HS-27A (cell line): Measurements from ENCODE around the gene SH3D19.
A peak's percentile ranks its signal among the peaks of the same experiment; 100 is the strongest.

Experiments
- DNase-seq: peaks from one replicate; pipeline ENCODE4 v3.0.0-alpha.2; 2012; ENCODE audit warnings: low read depth, missing footprints

SH3D19 gene, protein sequence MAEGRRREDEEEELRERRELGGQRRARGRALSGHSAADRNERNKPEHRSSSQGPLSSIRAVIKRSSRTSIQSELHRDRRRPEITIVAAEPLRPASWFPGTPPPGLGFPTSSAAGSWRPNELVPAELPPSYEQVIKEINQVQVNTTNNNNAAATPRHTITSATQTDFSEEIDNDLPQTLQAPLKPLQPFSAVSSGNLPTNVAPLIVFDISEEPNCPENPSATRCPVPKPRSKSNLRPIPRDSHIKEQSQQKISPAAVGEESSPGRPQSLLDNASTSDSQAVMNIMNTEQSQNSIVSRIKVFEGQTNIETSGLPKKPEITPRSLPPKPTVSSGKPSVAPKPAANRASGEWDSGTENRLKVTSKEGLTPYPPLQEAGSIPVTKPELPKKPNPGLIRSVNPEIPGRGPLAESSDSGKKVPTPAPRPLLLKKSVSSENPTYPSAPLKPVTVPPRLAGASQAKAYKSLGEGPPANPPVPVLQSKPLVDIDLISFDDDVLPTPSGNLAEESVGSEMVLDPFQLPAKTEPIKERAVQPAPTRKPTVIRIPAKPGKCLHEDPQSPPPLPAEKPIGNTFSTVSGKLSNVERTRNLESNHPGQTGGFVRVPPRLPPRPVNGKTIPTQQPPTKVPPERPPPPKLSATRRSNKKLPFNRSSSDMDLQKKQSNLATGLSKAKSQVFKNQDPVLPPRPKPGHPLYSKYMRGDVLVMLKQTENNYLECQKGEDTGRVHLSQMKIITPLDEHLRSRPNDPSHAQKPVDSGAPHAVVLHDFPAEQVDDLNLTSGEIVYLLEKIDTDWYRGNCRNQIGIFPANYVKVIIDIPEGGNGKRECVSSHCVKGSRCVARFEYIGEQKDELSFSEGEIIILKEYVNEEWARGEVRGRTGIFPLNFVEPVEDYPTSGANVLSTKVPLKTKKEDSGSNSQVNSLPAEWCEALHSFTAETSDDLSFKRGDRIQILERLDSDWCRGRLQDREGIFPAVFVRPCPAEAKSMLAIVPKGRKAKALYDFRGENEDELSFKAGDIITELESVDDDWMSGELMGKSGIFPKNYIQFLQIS

DNA sequence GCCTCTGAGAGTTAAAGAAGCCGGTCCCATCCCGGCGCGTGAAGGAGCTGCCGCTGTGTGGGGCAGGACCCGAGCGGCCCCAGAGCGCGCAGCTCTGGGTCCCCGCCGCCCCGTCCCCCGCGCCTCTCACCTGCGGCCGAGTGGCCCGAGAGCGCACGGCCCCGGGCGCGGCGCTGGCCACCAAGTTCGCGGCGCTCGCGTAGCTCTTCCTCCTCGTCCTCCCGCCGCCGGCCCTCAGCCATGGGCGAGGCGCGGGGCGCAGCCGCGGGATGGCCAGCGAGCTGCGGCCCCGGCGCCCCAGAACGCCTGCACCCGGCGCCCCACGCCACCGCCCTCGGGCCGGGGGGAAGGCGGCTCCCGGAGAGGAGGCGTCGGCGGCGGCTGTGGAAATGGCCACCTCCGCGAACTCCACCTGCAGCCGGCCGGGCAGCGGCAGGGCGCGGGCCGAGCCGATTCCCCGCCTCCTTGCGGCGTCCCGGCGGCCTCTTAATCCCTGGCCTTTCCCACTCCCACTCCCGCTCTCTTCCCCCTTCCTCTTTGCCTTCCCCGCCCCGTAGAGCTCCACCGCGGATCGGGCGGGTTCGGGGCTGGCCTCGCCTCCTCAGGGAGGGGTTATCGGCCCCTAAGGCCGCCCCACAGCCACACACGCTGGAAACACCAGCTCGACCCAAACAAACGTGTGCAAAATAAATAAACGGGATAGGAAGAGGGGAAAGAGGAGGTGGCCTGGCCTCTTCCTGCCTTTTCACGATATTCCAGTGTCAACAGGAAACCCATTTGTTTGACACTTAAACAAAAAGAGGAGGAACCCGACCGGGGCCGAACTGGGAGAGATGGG lies at the start of gene SH3D19:
Gene SH3D19 (minus strand): TSS at position 495 of the 838 bp plus-strand sequence. CDS start 253 bp downstream, at position 242.
- DNase-seq = peak; percentile 45

DNA sequence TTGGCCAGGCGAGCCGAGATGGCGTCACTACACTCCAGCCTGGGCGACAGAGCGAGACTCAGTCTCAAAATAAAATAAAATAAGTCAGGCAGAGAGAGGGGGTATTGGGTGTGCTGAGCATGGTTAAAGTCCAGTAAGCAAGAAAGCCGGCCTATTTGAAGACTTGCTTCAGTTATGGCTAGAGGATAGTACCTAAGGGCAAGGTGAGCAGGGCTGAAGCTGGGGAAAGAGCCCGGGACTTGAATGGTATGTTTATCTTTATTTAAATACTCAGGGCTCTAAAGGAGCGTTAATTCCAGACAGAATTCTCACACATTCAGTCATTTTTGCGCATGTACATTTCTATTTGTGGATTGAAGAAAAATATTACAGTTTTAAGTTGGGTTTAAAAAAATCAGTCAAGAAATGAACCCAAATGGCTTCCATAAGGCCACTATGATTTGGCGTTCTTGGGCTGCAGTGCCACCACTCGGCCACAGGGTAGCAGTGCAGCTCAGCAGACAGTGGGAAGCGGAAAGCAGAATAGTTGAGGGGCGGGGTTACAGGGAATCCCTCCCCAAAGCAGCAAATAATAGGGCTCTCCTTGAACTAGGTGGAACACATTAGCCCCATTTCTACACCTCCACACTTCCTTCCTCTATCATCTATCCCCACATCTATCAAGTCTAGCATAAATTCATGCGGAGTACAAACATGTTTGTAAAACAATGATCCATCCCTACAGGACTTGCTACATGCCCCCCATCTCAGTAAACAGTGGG lies 37.2 kb upstream of the SH3D19 start:
- DNase-seq = peak; percentile 73

DNA sequence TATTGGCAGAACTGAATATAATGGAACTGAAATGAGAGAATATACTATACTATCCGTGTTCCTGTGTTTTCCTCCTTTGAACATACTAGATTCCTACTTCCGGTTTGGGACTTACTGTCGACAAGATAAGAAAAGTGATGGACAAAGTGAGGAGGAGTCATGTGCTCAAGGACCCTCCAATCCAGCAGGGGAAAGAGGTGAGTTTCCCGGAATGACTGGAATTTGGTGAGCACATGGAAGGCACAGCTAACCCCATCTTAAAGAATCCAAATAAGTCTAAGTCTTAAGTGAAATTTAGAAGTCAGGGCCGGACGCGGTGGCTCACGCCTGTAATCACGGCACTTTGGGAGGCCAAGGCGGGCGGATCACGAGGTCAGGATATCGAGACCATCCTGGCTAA lies 36.6 kb upstream of the SH3D19 start:
- DNase-seq = no peak

DNA sequence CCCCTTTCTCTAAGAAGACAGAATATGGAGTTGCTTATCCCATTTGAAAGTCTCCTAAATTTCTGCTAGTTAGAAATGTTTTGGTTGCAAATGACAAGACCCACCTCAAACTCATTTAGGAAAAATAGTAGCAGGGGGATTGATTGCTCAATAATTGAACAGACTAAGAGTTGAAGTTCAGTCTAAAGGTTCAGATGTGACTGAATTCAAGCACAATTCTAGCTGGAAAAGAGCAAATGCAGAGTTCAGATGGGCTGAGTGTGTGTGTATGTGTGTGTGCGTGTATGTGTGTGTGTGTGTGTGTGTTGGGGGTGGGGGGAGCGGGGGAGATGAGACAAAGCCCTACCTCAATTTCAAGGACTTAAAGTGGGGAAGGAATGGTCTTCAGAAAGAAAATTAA lies 35.7 kb upstream of the SH3D19 start:
- DNase-seq = no peak

DNA sequence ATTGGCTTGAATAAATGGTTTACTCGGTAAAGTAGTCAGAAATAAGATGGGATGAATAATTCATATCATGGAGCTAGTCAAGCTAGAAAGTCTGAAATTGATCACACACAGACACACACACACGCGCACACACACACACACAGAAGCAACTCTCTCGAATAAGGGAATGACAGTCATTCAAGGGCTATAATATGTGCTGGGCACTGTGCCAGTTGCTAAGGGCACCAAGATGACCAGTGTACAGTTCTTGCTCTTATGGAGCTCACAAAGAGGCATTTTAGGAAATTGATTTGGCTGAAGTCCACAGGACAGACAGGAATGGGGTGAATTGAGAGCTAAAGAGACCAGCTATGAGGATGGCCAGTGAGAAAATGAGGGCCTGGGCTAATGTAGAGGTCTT lies 34.2 kb upstream of the SH3D19 start:
- no peak for DNase-seq

DNA sequence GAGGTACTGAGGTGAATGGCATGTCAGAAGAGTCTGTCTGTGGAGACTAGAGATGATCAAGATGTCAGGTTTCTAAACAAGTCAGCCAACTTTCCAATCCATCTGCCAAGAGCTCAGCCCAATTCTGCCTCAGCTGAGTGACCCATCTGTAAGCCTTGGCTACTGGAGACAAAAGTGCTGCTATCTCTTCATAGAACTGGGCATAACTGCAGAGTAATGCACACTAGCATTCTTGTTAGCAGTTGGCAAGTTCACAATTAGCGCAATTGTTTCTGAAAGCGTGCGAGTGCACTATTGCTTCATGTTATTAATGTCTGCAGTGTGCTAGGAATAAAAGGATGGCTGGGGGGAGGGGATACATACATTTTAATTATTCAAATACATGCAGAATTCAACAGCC lies 32.9 kb upstream of the SH3D19 start:
- DNase-seq = no peak

DNA sequence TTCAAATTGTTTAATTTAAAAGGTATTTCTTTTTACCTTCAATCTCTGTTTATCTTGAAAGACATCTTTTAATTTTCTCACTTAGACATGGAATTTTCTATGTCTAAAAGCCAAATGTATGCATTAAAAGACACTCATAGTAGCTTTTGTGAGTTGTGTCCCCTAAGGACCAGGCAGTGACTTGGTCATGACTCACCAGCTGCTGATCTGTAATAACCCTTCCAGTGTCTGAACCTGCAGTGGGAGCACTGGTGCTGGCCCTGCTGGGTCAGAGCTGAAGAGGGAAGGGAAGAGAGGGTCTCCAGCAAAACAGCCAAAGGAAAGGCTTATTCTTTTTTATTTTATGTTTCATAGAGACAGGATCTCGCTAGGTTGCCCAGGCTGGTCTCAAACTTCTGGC lies 31.1 kb upstream of the SH3D19 start:
- DNase-seq = no peak

DNA sequence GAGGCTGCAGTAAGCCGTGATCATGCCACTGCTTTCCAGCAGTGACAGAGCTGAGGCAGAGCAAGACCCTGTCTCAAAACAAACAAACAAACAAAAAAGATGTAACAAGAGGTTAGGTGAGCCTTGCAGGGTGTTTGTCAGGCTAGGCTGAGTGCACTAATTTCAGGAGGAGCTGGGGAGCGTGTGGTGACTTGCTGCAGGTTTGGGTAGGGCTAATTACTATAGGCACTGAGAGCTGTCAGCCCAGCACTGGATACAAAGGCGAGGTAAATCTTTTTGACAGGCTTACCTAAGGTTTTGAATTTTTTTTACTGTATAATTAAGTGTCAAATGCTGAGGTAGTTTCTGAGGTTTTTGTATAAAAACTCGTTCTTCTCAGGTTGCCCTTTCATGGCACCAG lies 29.8 kb upstream of the SH3D19 start:
- DNase-seq = no peak

DNA sequence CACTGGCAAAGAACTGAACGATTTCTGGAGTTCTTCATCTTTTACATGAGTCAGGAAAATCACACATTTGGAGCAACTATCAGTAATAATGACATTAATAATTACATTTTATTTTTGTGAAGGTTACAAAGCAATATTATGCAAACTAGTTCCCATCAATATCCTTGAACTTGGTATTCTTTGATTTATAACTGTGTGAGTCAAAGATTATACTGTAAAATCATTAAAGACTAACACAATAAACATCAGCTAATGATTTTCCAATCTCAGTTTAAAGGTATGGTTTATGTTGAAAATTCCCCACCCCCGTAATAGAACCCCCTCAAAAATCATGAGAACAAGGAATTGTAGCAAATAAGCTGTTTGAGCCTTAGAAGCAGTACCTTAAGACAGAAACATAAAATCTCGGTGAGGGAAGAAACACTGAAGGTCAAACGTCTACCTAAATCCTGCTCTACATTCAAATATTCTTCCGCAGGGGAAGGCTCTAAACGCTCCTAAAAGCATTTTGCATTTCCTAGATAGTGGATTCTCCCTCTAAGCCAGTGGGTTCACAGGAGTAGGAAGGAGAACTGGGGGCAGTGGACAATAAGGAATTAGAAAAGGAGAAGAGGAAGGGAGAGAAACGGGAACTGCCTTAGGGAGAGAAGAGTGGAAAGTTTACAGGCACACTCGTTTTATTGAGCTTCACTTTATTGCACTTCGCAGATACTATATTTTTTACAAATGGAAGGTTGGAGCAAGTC lies 22.3 kb upstream of the SH3D19 start:
- no peak for DNase-seq

DNA sequence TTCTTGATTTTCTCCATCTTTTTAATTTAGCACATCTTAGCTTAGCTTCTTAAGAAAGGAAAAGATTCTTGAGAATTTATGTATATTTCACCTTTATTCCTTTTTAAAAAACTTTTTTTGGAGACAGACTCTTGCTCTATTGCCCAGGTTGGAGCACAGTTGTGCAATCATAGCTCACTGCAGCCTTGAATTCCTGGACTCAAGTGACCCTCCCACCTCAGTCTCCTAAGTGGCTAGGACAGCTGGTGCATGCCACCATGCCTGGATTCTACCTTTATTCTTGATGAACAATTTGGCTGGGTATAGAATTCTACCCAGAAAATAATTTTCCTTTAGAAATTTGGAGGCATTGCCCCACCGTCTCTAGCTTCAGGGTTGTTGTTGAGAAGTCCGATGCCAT lies 19.5 kb upstream of the SH3D19 start:
- DNase-seq = no peak

DNA sequence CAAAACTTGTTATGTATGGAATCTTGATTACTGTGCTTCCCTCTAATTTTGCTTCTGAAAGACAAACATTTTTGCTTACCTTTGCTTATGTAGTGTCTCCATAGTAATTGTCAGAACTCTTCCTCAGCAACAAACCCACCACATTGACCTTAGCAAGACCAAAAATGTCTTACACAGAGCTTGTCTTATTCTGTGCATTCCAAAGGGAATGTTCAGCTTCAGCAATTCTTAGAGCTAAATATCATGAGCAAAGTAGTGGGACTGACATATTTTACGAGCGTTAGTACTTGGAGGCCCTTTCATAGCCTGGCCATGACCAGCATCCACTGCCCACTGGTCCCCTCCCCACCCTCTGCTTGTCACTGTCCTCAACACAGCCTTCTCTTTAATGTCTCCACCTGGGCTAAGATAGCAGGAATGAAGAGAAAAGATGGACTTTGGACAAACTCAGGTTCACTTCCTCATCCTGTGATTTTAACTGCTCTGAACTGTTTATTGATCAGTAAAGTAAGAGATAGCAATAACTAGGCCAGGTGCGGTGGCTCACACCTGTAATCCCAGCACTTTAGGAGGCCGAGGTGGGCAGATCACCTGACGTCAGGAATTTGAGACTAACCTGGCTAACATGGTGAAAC lies 15.5 kb upstream of the SH3D19 start:
- no peak for DNase-seq

DNA sequence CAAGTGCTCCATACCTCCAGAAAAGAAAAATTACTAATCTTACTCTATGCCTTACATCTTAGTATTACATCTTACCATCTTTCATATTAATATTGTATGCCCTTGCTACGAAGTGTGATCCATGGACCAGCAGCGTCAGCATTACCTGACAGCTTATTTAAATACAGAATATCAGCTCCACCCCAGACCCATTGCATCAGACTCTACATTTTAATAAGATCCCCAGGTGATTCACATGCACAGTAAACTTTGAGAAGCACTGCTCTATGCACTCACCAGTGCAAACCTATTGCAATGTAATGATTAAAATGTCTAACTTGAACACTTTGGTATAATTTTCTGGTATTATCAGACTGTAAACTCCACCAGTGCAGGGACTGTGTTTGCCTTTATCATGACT lies 14.1 kb upstream of the SH3D19 start:
- no peak for DNase-seq

DNA sequence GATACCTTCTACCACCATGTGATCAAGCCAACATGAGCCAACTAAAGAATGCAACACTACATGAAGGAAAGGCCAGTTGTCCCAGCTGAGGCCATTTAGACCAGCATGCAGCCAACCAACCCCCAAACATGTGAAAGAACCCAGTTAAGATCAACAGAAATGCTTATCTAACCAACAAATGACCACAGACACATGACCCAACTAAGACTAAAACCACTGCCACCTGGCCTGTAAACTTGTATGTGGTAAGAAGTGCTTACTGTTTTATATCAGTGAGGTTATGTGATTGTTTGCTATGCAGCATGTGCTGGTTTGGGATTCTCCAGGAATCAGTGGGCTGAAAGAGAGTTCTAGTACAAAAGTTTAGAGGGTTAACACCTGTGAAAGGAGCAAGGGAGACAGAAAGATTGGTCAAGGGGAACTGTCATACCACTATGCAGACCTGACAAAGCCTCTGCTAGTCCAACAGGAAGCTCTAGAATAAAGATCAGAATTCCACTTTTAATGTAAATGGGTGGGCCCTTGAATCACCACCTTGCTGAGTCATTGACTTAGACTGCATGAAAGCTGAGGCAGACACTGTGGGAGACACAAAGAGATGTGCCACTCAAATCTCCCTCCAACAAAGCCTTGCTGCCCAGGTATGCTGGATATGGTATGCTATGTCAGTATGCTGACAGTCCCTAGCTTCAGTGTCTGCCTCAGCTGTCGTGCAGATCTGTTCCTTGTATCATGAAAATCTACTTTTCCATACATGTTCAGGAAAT lies 6.1 kb upstream of the SH3D19 start:
- peak; percentile 23 for DNase-seq

DNA sequence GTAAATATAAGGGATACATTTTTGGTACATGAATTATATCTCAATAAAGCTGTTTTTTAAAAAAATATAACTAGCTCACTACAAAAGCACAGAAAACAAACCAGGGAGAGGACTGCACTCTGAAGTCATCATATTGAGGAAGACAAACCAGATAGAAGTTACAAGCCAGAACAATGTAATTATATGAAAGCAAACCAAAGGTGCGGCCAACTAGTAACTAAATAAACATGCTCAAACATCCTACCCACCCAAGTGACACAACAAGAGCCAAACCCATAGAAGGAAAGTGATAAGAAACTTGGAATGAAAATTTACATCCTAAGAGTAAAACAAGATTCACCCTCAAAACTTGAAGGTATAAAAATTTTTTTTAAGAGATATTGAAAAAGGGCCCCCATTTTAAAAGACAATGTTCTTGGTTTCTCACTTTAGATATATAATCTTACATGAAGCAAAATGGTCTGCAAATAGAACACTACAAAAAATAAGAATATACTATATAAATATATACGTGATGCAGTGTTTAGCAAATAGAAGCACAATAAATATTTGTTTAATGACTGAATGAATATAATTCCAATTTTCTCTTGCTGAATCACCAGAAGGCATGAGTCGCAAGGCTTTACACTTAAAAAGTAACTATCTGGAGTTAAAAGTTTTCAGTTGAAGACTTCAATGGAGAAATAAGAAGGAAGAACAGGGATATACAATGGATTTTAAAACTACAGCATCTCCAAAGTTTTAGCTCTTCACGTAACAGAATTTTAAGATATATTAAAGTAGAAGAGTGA lies 4.0 kb upstream of the SH3D19 start:
- DNase-seq = no peak

DNA sequence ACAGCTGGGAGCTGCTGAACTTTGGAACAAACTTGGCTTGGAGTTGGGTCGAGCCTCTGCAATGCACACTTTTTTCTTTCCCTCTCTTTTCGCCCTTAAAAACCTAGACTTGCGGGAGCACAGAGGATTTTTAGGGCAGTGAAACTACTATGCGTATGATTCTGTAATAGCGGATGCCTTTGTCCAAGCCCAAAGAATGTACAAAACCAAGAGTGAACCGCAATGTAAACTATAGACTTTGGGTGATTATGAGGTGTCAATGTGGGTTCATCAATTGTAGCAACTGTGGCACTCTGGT lies 493 bp upstream of the SH3D19 start:
- no peak for DNase-seq

DNA sequence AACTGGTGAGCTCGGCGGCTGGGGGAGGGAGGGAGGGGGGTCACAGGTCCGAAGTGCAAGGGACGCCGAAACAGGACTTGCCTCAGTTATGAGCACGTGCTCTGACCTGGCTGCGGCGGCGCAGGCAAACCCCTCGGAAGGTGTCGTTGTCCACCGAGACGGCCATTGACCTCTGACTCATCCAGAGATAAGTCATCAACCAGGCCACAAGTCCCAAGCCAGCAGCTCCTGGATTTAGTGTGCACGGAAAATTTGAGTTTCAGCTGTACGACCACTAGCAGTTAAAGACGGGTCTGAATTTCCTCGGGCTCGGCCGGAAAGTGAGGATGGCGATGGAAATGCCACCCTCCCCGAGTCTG lies 674 bp downstream of the SH3D19 start:
- peak; percentile 40 for DNase-seq

DNA sequence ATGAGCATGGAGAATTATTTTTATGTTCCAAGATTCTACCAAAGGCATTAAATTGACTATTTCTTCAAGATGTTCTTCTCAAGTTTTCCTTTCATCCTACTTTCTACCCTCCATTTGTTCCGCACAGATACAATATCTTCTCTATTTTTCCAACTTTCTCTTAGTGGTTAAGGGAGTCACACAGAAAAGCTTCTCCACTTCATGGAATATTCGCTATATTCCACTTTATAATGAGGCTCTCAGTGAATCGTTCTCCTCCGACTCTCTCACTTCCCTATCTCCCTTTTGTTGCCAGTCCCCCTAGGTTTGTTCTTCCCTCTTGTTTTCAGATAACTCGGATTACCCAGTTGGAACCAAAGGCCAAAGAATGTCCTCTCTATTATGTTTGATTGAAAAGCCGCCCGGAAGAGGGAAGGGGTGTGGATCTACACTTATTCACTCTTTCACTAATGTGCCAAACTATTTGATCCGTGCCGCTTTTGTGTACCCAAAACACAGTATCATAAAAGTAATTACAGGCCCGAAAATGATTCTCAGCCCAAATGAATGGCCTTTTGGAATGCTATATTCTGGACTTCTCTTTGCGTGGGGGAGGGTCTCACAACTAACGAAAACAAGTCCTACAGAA lies 1.2 kb downstream of the SH3D19 start:
- DNase-seq = no peak

DNA sequence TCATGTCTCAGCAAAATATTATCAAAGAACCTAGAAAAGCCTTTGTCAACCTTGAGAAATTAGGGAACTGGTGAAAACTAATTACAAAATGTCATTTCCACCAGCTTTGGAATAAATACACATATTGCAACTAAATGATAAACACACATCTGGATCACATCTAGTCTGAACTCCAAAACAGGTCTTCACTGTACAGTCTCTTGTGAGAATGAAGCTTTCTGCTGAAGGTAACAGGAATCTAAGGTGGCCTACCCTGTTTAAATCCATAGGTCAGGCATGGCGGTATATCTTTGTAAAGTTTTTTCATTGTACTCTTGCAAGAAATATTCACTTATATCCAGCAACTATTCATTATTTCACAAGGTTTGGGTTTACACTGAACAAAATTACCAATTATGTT lies 1.7 kb downstream of the SH3D19 start:
- no peak for DNase-seq
